ENCODE data around the gene CDK6. TPM values are rescaled to one million over a fixed set of nuclear protein-coding genes. Genes with fewer than 3 reads are reported as not detected.

The CDK6 gene
- total RNA-seq, 2 donors from 2014 or later = 32.6 to 35.0 TPM

DNA sequence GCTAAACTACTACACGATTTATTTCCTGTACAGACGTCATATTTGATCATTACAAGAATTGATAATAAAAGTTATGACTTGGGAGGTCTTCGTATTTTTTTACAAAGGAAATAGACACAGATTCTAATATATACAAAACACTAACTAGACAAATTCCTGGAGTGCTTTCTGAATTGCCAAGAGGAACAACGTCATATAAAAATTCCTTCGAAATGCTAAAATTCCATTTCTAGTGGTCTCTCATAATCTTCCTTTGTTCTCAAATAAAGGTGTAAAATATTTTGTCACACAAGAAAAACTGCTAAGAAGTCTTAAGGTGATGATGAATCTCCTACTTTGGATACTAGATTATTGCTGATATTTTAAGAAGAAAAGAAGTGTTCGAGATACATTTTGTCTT is 85.4 kb downstream of the CDK6 start:
- H3K27me3 ChIP-seq = no peaks in the 10 kb centered on the region
- no peak for ATAC-seq
- TF ChIP-seq POLR2A (IDR thresholded peaks at IDR 0.05) (no peak), CTCF (IDR thresholded peaks at IDR 0.05) (no peak)

DNA sequence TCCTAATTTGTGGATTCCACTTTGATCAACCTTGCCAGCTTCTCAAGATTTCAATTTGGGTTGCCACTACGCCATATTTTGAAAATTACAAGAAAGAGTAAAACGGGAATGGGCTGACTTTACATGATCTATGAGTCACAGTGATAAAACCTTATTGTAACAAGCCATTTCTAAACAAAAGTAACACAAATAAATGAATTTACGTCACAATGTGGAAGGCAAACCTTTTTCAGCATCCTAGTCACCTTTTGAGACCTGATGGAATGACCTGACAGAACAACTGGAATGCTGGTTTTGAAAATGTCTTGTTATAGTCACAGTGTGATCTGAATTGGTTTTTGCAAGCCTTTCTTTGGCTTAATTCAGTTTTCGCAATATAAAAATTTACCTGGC is 85.9 kb downstream of the CDK6 start:
- no peaks in the 10 kb centered on the region for H3K27me3 ChIP-seq
- DNase-seq (no peak), ATAC-seq (no peak)
- intact Hi-C loops (cut with DNase I) = no loop called here
- WGBS, 2 donors = 82 to 84% methylated on average over 4 of the region's 4 CpGs
- H3K4me1 ChIP-seq = peaks cover 21% of the 10 kb centered on the region
- no peak overlapping the region for H3K27ac ChIP-seq
- no peak overlapping the region for H3K4me3 ChIP-seq
- H3K36me3 ChIP-seq (replicated peaks in 1 of 2; ENCODE audit: insufficient read depth in 1 of 2, low read depth in 2 of 2) = no peaks in the 10 kb centered on the region
- no peak for TF ChIP-seq POLR2A (IDR thresholded peaks at IDR 0.05)
- no peak for TF ChIP-seq CTCF (IDR thresholded peaks at IDR 0.05)
- no peaks in the 10 kb centered on the region for H3K9me3 ChIP-seq

More for the DNA sequence above, 85.4 kb downstream of the CDK6 start:
- DNase-seq = no peak
- H3K4me3 ChIP-seq = no peak overlapping the region
- H3K36me3 ChIP-seq (replicated peaks in 1 of 2; ENCODE audit: insufficient read depth in 1 of 2, low read depth in 2 of 2) = no peaks in the 10 kb centered on the region
- 93 to 95% methylated on average over 6 of the region's 6 CpGs for WGBS, 2 donors
- H3K4me1 ChIP-seq = peaks cover 21% of the 10 kb centered on the region
- no peak overlapping the region for H3K27ac ChIP-seq
- H3K9me3 ChIP-seq = no peaks in the 10 kb centered on the region
- intact Hi-C loops (cut with DNase I) = no loop called here

DNA sequence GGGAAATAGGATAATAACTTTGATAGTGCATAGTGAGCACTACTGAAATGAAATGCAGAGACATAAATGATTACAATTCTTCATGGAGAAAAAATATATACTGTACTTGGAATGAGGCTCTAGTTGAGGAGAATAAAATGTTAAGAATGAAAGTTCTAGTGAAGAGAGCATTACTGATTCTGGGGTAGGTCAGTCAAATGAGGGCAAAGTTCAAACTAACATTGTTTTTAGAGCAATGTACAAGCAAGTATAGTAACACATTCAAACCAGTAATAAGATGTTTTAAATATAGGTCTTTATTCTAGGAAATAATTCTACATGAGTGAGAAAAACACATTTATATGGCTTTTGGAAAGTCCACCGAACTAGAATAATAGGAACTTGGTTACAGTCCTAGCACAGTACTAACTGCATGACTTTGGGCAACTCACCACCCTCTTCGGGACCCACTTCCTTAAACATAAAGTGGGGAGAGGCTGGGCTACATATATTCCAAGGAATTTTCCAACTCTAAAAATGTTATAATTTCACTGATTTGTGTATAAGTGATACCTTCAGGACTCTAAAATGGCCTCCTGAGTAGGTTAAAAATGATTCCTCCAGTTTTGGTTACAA is 86.4 kb downstream of the CDK6 start:
- intact Hi-C loops (cut with DNase I) = no loop called here
- H3K4me1 ChIP-seq = peaks cover 21% of the 10 kb centered on the region
- WGBS, 2 donors = 80 to 96% methylated on average over 2 of the region's 2 CpGs

GRCh38 chr7:92749327-92749755 is 87.0 kb downstream of the CDK6 start:
- H3K27me3 ChIP-seq = no peaks in the 10 kb centered on the region
- peaks cover 21% of the 10 kb centered on the region for H3K4me1 ChIP-seq
- H3K27ac ChIP-seq = no peak overlapping the region
- no peaks in the 10 kb centered on the region for H3K36me3 ChIP-seq (replicated peaks in 1 of 2; ENCODE audit: insufficient read depth in 1 of 2, low read depth in 2 of 2)
- no peak for DNase-seq
- H3K9me3 ChIP-seq = no peaks in the 10 kb centered on the region
- intact Hi-C loops (cut with DNase I) = no loop called here
- TF ChIP-seq POLR2A (IDR thresholded peaks at IDR 0.05) (no peak), CTCF (IDR thresholded peaks at IDR 0.05) (no peak)
- H3K4me3 ChIP-seq = no peak overlapping the region
- no peak for ATAC-seq

More for the DNA sequence above, 86.4 kb downstream of the CDK6 start:
- no peaks in the 10 kb centered on the region for H3K9me3 ChIP-seq
- DNase-seq = no peak
- no peaks in the 10 kb centered on the region for H3K36me3 ChIP-seq (replicated peaks in 1 of 2; ENCODE audit: insufficient read depth in 1 of 2, low read depth in 2 of 2)
- no peaks in the 10 kb centered on the region for H3K27me3 ChIP-seq
- H3K4me3 ChIP-seq = no peak overlapping the region
- TF ChIP-seq CTCF (IDR thresholded peaks at IDR 0.05) (no peak), POLR2A (IDR thresholded peaks at IDR 0.05) (no peak)
- no peak for ATAC-seq
- no peak overlapping the region for H3K27ac ChIP-seq

GRCh38 chr7:92748495-92748894 is 87.9 kb downstream of the CDK6 start:
- ATAC-seq (peak; percentile 39), DNase-seq (no peak)
- TF ChIP-seq POLR2A (IDR thresholded peaks at IDR 0.05) (no peak), CTCF (IDR thresholded peaks at IDR 0.05) (no peak)

More at GRCh38 chr7:92748495-92748894, 87.9 kb downstream of the CDK6 start:
- peaks cover 21% of the 10 kb centered on the region for H3K4me1 ChIP-seq
- H3K27ac ChIP-seq = no peak overlapping the region
- no peak overlapping the region for H3K4me3 ChIP-seq
- H3K36me3 ChIP-seq (replicated peaks in 1 of 2; ENCODE audit: insufficient read depth in 1 of 2, low read depth in 2 of 2) = no peaks in the 10 kb centered on the region
- no peaks in the 10 kb centered on the region for H3K9me3 ChIP-seq
- intact Hi-C loops (cut with DNase I) = no loop called here
- no peaks in the 10 kb centered on the region for H3K27me3 ChIP-seq
